ENCODE results near the gene TNFSF18. TPM values are rescaled to one million over a fixed set of nuclear protein-coding genes. Genes with fewer than 3 reads are reported as not detected.

TNFSF18 gene
- total RNA-seq, 1 experiment from 2014 or later = not detected

DNA sequence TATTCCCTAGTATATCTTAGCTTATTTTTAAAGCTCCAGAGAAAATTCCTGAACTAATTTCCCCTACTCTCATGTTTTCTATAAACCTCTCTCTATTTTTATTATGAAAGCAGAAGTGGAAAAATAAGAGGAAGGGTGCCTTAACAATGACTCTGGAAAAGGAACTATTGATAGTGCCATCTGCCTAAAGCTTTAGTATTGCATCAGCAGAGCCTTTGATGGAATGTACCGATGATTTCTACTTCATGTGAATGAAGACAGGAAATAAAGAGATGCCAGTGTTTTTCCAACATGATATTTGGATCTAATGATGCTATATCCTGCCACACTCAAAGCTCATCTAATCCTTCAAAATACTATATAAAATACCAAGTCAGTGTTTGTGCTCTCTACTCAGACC, 35.1 kb downstream of the TNFSF18 start:
- no peaks in the 10 kb centered on the region for H3K4me1 ChIP-seq (ENCODE audit: control insufficient read depth, insufficient read depth, low read length)
- BruUV-seq (replicated peaks) = no TSS peak
- ChIA-PET POLR2A (no interaction called here), CTCF (no interaction called here)
- no peak for DNase-seq (ENCODE audit: low read depth, low spot score)
- no peaks in the 10 kb centered on the region for H3K27me3 ChIP-seq (ENCODE audit: control insufficient read depth, insufficient read depth, low read length)
- H3K36me3 ChIP-seq (ENCODE audit: control insufficient read depth, insufficient read depth, low read length) = no peaks in the 10 kb centered on the region
- intact Hi-C loops (cut with micrococcal nuclease; ENCODE audit: unreplicated experiment) = no loop called here
- H3K9me3 ChIP-seq (ENCODE audit: control insufficient read depth, insufficient read depth, low read depth, low read length) = no peaks in the 10 kb centered on the region
- TF ChIP-seq, protein P1, sequence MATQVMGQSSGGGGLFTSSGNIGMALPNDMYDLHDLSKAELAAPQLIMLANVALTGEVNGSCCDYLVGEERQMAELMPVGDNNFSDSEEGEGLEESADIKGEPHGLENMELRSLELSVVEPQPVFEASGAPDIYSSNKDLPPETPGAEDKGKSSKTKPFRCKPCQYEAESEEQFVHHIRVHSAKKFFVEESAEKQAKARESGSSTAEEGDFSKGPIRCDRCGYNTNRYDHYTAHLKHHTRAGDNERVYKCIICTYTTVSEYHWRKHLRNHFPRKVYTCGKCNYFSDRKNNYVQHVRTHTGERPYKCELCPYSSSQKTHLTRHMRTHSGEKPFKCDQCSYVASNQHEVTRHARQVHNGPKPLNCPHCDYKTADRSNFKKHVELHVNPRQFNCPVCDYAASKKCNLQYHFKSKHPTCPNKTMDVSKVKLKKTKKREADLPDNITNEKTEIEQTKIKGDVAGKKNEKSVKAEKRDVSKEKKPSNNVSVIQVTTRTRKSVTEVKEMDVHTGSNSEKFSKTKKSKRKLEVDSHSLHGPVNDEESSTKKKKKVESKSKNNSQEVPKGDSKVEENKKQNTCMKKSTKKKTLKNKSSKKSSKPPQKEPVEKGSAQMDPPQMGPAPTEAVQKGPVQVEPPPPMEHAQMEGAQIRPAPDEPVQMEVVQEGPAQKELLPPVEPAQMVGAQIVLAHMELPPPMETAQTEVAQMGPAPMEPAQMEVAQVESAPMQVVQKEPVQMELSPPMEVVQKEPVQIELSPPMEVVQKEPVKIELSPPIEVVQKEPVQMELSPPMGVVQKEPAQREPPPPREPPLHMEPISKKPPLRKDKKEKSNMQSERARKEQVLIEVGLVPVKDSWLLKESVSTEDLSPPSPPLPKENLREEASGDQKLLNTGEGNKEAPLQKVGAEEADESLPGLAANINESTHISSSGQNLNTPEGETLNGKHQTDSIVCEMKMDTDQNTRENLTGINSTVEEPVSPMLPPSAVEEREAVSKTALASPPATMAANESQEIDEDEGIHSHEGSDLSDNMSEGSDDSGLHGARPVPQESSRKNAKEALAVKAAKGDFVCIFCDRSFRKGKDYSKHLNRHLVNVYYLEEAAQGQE (IDR thresholded peaks at IDR 0.05; ENCODE audit: insufficient read depth in 1 of 2, low read depth in 2 of 2, low read length in 1 of 2) = no peak
- TF ChIP-seq POLR2AphosphoS5 (IDR thresholded peaks at IDR 0.05; ENCODE audit: low read depth, low read length) (no peak), SIN3A (IDR thresholded peaks at IDR 0.05; ENCODE audit: borderline replicate concordance, insufficient read depth, low read depth, low read length) (no peak), TCF7L2 (IDR thresholded peaks at IDR 0.05; ENCODE audit: low read depth, low read length) (no peak)
- TF ChIP-seq, protein P2, sequence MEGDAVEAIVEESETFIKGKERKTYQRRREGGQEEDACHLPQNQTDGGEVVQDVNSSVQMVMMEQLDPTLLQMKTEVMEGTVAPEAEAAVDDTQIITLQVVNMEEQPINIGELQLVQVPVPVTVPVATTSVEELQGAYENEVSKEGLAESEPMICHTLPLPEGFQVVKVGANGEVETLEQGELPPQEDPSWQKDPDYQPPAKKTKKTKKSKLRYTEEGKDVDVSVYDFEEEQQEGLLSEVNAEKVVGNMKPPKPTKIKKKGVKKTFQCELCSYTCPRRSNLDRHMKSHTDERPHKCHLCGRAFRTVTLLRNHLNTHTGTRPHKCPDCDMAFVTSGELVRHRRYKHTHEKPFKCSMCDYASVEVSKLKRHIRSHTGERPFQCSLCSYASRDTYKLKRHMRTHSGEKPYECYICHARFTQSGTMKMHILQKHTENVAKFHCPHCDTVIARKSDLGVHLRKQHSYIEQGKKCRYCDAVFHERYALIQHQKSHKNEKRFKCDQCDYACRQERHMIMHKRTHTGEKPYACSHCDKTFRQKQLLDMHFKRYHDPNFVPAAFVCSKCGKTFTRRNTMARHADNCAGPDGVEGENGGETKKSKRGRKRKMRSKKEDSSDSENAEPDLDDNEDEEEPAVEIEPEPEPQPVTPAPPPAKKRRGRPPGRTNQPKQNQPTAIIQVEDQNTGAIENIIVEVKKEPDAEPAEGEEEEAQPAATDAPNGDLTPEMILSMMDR (IDR thresholded peaks at IDR 0.05) = no peak
- H3K27ac ChIP-seq (ENCODE audit: low read length) = no peak overlapping the region
- no peak overlapping the region for H3K4me3 ChIP-seq (ENCODE audit: low read depth in 2 of 2, low read length in 2 of 2)
- ATAC-seq = no peak
- in situ Hi-C loops (cut with HindIII; ENCODE audit: low pct_unique_long_range_greater_than_20kb, low sequenced_read_pairs) = no loop called here

DNA sequence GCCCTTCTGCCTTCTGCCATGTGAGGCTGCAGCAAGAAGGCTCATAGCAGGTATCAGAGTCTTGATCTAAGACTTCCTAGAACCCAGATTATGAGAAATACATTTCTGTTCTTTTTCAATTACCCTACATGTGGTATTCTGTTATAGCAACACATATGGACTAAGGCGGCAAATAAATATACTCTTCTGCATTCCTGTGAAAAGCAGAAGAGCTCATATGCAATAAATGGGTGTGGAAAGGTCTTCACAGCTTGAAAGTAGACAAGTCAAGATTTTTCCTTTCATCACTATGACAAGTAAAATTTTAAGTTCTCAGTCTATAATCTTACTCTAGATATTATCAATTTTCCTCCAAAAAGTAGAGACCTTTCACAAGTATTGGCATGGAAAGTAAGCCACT, 36.6 kb downstream of the TNFSF18 start:
- ATAC-seq (no peak), DNase-seq (ENCODE audit: low read depth, low spot score) (no peak)
- no peaks in the 10 kb centered on the region for H3K9me3 ChIP-seq (ENCODE audit: control insufficient read depth, insufficient read depth, low read depth, low read length)
- H3K27me3 ChIP-seq (ENCODE audit: control insufficient read depth, insufficient read depth, low read length) = no peaks in the 10 kb centered on the region
- no peak overlapping the region for H3K4me3 ChIP-seq (ENCODE audit: low read depth in 2 of 2, low read length in 2 of 2)
- ChIA-PET POLR2A (no interaction called here), CTCF (no interaction called here)
- no TSS peak for BruUV-seq (replicated peaks)
- in situ Hi-C loops (cut with HindIII; ENCODE audit: low pct_unique_long_range_greater_than_20kb, low sequenced_read_pairs) (no loop called here), intact Hi-C loops (cut with micrococcal nuclease; ENCODE audit: unreplicated experiment) (no loop called here)
- H3K4me1 ChIP-seq (ENCODE audit: control insufficient read depth, insufficient read depth, low read length) = no peaks in the 10 kb centered on the region
- H3K36me3 ChIP-seq (ENCODE audit: control insufficient read depth, insufficient read depth, low read length) = no peaks in the 10 kb centered on the region
- no peak overlapping the region for H3K27ac ChIP-seq (ENCODE audit: low read length)
- TF ChIP-seq POLR2AphosphoS5 (IDR thresholded peaks at IDR 0.05; ENCODE audit: low read depth, low read length) (no peak), TCF7L2 (IDR thresholded peaks at IDR 0.05; ENCODE audit: low read depth, low read length) (no peak), SIN3A (IDR thresholded peaks at IDR 0.05; ENCODE audit: borderline replicate concordance, insufficient read depth, low read depth, low read length) (no peak)
- TF ChIP-seq, protein P1 (IDR thresholded peaks at IDR 0.05; ENCODE audit: insufficient read depth in 1 of 2, low read depth in 2 of 2, low read length in 1 of 2) = no peak
- TF ChIP-seq, protein P2 (IDR thresholded peaks at IDR 0.05) = no peak

Data from Panc1 (cell line).